MM.1S (cell line): ENCODE measurements around the gene IL1B.
"Not testable (repeated sequence)": the region's sequence is repeated elsewhere in the genome, so short reads cannot be mapped to it uniquely, and the experiment has no call there.

Experiments
- DNase-seq: peaks from one replicate; pipeline ENCODE4 v3.0.0-alpha.2; 2015
- H2AFZ ChIP-seq: fragments of 300-600 bp; sonication (generic); 2 replicates; pipeline ENCODE4 v1.6.0; 2016; ENCODE audit warnings: antibody characterized with exemption, low read length
- H3F3A ChIP-seq: fragments of 300-600 bp; sonication (generic); 2 replicates; pipeline ENCODE4 v1.6.1; 2016; ENCODE audit warnings: mild to moderate bottlenecking, antibody characterized with exemption, low read length, moderate library complexity, mixed read lengths; ENCODE audit not compliant: insufficient read depth
- H3K27ac ChIP-seq: fragments of 300-600 bp; sonication (generic); 2 replicates; pipeline ENCODE4 v1.5.1; 2016; ENCODE audit warnings: mild to moderate bottlenecking, low read length
- H3K27me3 ChIP-seq: fragments of 300-600 bp; sonication (generic); replicated peaks from 2 replicates; pipeline ENCODE4 v1.6.0; 2016; ENCODE audit warnings: low read length; ENCODE audit not compliant: insufficient read depth
- H3K36me3 ChIP-seq: fragments of 300-600 bp; sonication (generic); replicated peaks from 2 replicates; pipeline ENCODE4 v1.6.1; 2016; ENCODE audit warnings: mild to moderate bottlenecking, low read length, mixed read lengths; ENCODE audit not compliant: insufficient read depth
- H3K4me1 ChIP-seq: fragments of 300-600 bp; sonication (generic); 2 replicates; pipeline ENCODE4 v1.6.1; 2016; ENCODE audit warnings: low read length, mixed read lengths
- H3K4me2 ChIP-seq: fragments of 300-600 bp; sonication (generic); 2 replicates; pipeline ENCODE4 v1.6.0; 2016; ENCODE audit warnings: low read depth, low read length
- H3K4me3 ChIP-seq: fragments of 300-600 bp; sonication (generic); 2 replicates; pipeline ENCODE4 v1.5.1; 2016; ENCODE audit warnings: low read length, mixed read lengths
- H3K79me2 ChIP-seq: fragments of 300-600 bp; sonication (generic); 2 replicates; pipeline ENCODE4 v1.6.1; 2016; ENCODE audit warnings: mixed run types, low read length, mixed read lengths
- H3K9ac ChIP-seq: fragments of 300-600 bp; sonication (generic); 2 replicates; pipeline ENCODE4 v1.6.1; 2016; ENCODE audit warnings: low read length, mixed read lengths
- H3K9me2 ChIP-seq: fragments of 300-600 bp; sonication (generic); replicated peaks from 2 replicates; pipeline ENCODE4 v1.6.1; 2016; ENCODE audit warnings: mild to moderate bottlenecking, low read length, mixed read lengths; ENCODE audit not compliant: insufficient read depth
- H3K9me3 ChIP-seq: fragments of 300-600 bp; sonication (generic); replicated peaks from 2 replicates; pipeline ENCODE4 v1.6.1; 2016; ENCODE audit warnings: mild to moderate bottlenecking, low read length, mixed read lengths; ENCODE audit not compliant: insufficient read depth
- H4K20me1 ChIP-seq: fragments of 300-600 bp; sonication (generic); 2 replicates; pipeline ENCODE4 v1.6.1; 2016; ENCODE audit warnings: mild to moderate bottlenecking, low read length, moderate library complexity, mixed read lengths; ENCODE audit not compliant: insufficient read depth
- CTCF ChIP-seq: fragments of 300-600 bp; sonication (generic); IDR thresholded peaks from 2 replicates; pipeline ENCODE4 v1.5.1; 2016; ENCODE audit warnings: antibody characterized with exemption, low read length, mixed read lengths
- EZH2 ChIP-seq: fragments of 300-600 bp; sonication (generic); optimal IDR thresholded peaks from 2 replicates; pipeline ENCODE3; 2017; ENCODE audit warnings: low read depth, mild to moderate bottlenecking, antibody characterized with exemption, low read length, mixed read lengths
- EZH2phosphoT487 ChIP-seq: fragments of 300-600 bp; sonication (generic); IDR thresholded peaks from 2 replicates; pipeline ENCODE4 v1.6.1; 2018; ENCODE audit warnings: antibody characterized with exemption, low read length

The IL1B gene

GRCh38 chr2:112835061-112835501 lies 1.5 kb downstream of the IL1B start:
- Histone ChIP-seq H3K27ac (no peak overlapping the region), H3K9ac (no peak overlapping the region), H3K4me2 (no peak overlapping the region), H2AFZ (no peak overlapping the region), H4K20me1 (no peaks in the 10 kb centered on the region), H3K4me3 (no peak overlapping the region), H3K36me3 (no peaks in the 10 kb centered on the region), H3F3A (no peaks in the 10 kb centered on the region), H3K9me3 (no peaks in the 10 kb centered on the region), H3K4me1 (no peaks in the 10 kb centered on the region), H3K79me2 (no peaks in the 10 kb centered on the region), H3K27me3 (no peaks in the 10 kb centered on the region), H3K9me2 (no peaks in the 10 kb centered on the region)
- DNase-seq: no peak
- no peak for TF ChIP-seq CTCF
- TF ChIP-seq EZH2phosphoT487: no peak
- TF ChIP-seq EZH2: no peak

GRCh38 chr2:112834396-112835037 lies 2.1 kb downstream of the IL1B start:
- Histone ChIP-seq H3K9me2 (no peaks in the 10 kb centered on the region), H3K9ac (no peak overlapping the region), H3K4me1 (no peaks in the 10 kb centered on the region), H3K27ac (no peak overlapping the region), H3K4me2 (no peak overlapping the region), H3K9me3 (no peaks in the 10 kb centered on the region), H3K27me3 (no peaks in the 10 kb centered on the region), H3F3A (no peaks in the 10 kb centered on the region), H3K79me2 (no peaks in the 10 kb centered on the region), H2AFZ (no peak overlapping the region), H3K4me3 (no peak overlapping the region), H4K20me1 (no peaks in the 10 kb centered on the region), H3K36me3 (no peaks in the 10 kb centered on the region)
- no peak for TF ChIP-seq CTCF
- TF ChIP-seq EZH2: no peak
- no peak for TF ChIP-seq EZH2phosphoT487
- no peak for DNase-seq

- H3K4me3 ChIP-seq: no peak overlapping the region
- no peak overlapping the region for H3K9ac ChIP-seq
- H3K36me3 ChIP-seq: no peaks in the 10 kb centered on the region
- TF ChIP-seq EZH2: no peak
- TF ChIP-seq EZH2phosphoT487: no peak
- TF ChIP-seq CTCF: no peak
- no peak overlapping the region for H3K27ac ChIP-seq
- H3K9me2 ChIP-seq: no peaks in the 10 kb centered on the region
- no peak overlapping the region for H3K4me2 ChIP-seq
- H3F3A ChIP-seq: no peaks in the 10 kb centered on the region
- H4K20me1 ChIP-seq: no peaks in the 10 kb centered on the region
- no peaks in the 10 kb centered on the region for H3K27me3 ChIP-seq
- DNase-seq: no peak
- H3K79me2 ChIP-seq: no peaks in the 10 kb centered on the region
- H3K4me1 ChIP-seq: no peaks in the 10 kb centered on the region
- H2AFZ ChIP-seq: no peak overlapping the region
- no peaks in the 10 kb centered on the region for H3K9me3 ChIP-seq
These were observed 2.6 kb downstream of the IL1B start for GRCh38 chr2:112833976-112834375.

- H3F3A ChIP-seq, H3K4me3 ChIP-seq, H3K4me1 ChIP-seq, H3K9me3 ChIP-seq, H3K36me3 ChIP-seq, H3K27me3 ChIP-seq, DNase-seq, H3K4me2 ChIP-seq, H3K9me2 ChIP-seq, H3K9ac ChIP-seq, H3K27ac ChIP-seq, H3K79me2 ChIP-seq, H2AFZ ChIP-seq, H4K20me1 ChIP-seq: not testable (repeated sequence)
These were observed 3.0 kb downstream of the IL1B start for GRCh38 chr2:112833639-112833931.
